Measurements from ENCODE around the gene PPP2R1A.

PPP2R1A gene

GRCh38 chr19:52196256-52196967, 6.6 kb downstream of the PPP2R1A start:
- no peak overlapping the region for H3K27ac ChIP-seq (ENCODE audit: low read depth, low read length, poor library complexity, severe bottlenecking)
- H4K20me1 ChIP-seq (ENCODE audit: insufficient read depth, low read length): no peaks in the 10 kb centered on the region
- no peaks in the 10 kb centered on the region for H3K27me3 ChIP-seq (ENCODE audit: insufficient read depth, low read length)
- H3F3A ChIP-seq (ENCODE audit: insufficient read depth, low read length): no peaks in the 10 kb centered on the region
- H3K4me2 ChIP-seq (ENCODE audit: low read length): no peak overlapping the region
- TF ChIP-seq EZH2 (IDR thresholded peaks at IDR 0.05; ENCODE audit: borderline replicate concordance, low read length) (no peak), CTCF (IDR thresholded peaks at IDR 0.05; ENCODE audit: low read length) (no peak)
- peaks cover 95% of the 10 kb centered on the region for H3K36me3 ChIP-seq (ENCODE audit: insufficient read depth, low read length)
- no peak overlapping the region for H2AFZ ChIP-seq (ENCODE audit: low read length)
- peaks cover 9% of the 10 kb centered on the region for H3K4me1 ChIP-seq (ENCODE audit: insufficient read depth, low read length, severe bottlenecking)
- H3K9me2 ChIP-seq (ENCODE audit: low read depth, low read length): no peaks in the 10 kb centered on the region
- peaks cover 82% of the 10 kb centered on the region for H3K79me2 ChIP-seq (ENCODE audit: insufficient read depth, low read length)
- H3K4me3 ChIP-seq (ENCODE audit: low read depth, low read length, poor library complexity, severe bottlenecking): no peak overlapping the region
- no peak overlapping the region for H3K9ac ChIP-seq (ENCODE audit: low read length)
- no peaks in the 10 kb centered on the region for H3K9me3 ChIP-seq (ENCODE audit: low read length)

GRCh38 chr19:52197964-52198363, 8.1 kb downstream of the PPP2R1A start:
- H4K20me1 ChIP-seq (ENCODE audit: insufficient read depth, low read length): no peaks in the 10 kb centered on the region

GRCh38 chr19:52198678-52199077, 8.8 kb downstream of the PPP2R1A start:
- no peak overlapping the region for H3K9ac ChIP-seq (ENCODE audit: low read length)
- H3K4me3 ChIP-seq (ENCODE audit: low read depth, low read length, poor library complexity, severe bottlenecking): no peak overlapping the region
- H3K9me2 ChIP-seq (ENCODE audit: low read depth, low read length): no peaks in the 10 kb centered on the region
- no peaks in the 10 kb centered on the region for H3K9me3 ChIP-seq (ENCODE audit: low read length)
- no peaks in the 10 kb centered on the region for H3K4me1 ChIP-seq (ENCODE audit: insufficient read depth, low read length, severe bottlenecking)
- no peak overlapping the region for H3K4me2 ChIP-seq (ENCODE audit: low read length)
- no peaks in the 10 kb centered on the region for H3K27me3 ChIP-seq (ENCODE audit: insufficient read depth, low read length)
- TF ChIP-seq CTCF (IDR thresholded peaks at IDR 0.05; ENCODE audit: low read length) (no peak), EZH2 (IDR thresholded peaks at IDR 0.05; ENCODE audit: borderline replicate concordance, low read length) (no peak)
- H3K79me2 ChIP-seq (ENCODE audit: insufficient read depth, low read length): peaks cover 65% of the 10 kb centered on the region
- no peaks in the 10 kb centered on the region for H4K20me1 ChIP-seq (ENCODE audit: insufficient read depth, low read length)
- H3K27ac ChIP-seq (ENCODE audit: low read depth, low read length, poor library complexity, severe bottlenecking): no peak overlapping the region
- H2AFZ ChIP-seq (ENCODE audit: low read length): no peak overlapping the region
- H3F3A ChIP-seq (ENCODE audit: insufficient read depth, low read length): no peaks in the 10 kb centered on the region
- H3K36me3 ChIP-seq (ENCODE audit: insufficient read depth, low read length): peaks cover 96% of the 10 kb centered on the region

More at GRCh38 chr19:52197964-52198363, 8.1 kb downstream of the PPP2R1A start:
- Histone ChIP-seq H3K27me3 (ENCODE audit: insufficient read depth, low read length) (no peaks in the 10 kb centered on the region), H3K9me3 (ENCODE audit: low read length) (no peaks in the 10 kb centered on the region), H2AFZ (ENCODE audit: low read length) (no peak overlapping the region), H3K4me1 (ENCODE audit: insufficient read depth, low read length, severe bottlenecking) (no peaks in the 10 kb centered on the region), H3K36me3 (ENCODE audit: insufficient read depth, low read length) (peaks cover 95% of the 10 kb centered on the region), H3K4me2 (ENCODE audit: low read length) (no peak overlapping the region), H3K79me2 (ENCODE audit: insufficient read depth, low read length) (peaks cover 70% of the 10 kb centered on the region), H3K27ac (ENCODE audit: low read depth, low read length, poor library complexity, severe bottlenecking) (no peak overlapping the region), H3K9me2 (ENCODE audit: low read depth, low read length) (no peaks in the 10 kb centered on the region), H3K9ac (ENCODE audit: low read length) (no peak overlapping the region), H3F3A (ENCODE audit: insufficient read depth, low read length) (no peaks in the 10 kb centered on the region), H3K4me3 (ENCODE audit: low read depth, low read length, poor library complexity, severe bottlenecking) (no peak overlapping the region)
- TF ChIP-seq EZH2 (IDR thresholded peaks at IDR 0.05; ENCODE audit: borderline replicate concordance, low read length): no peak
- TF ChIP-seq CTCF (IDR thresholded peaks at IDR 0.05; ENCODE audit: low read length): no peak

Data from OCI-LY1 (cell line).